Adrenal gland (tissue), 12 donors: Measurements from ENCODE around the gene ESR2. TPM values are rescaled to one million over a fixed set of nuclear protein-coding genes. Genes with fewer than 3 reads are reported as not detected.
A peak's percentile ranks its signal among the peaks of the same experiment; 100 is the strongest.

Source experiments
- DNase-seq, 7 donors: peaks; one replicate each; pipeline ENCODE4 v3.0.0-alpha.2; 2019 to 2020
- H3K27ac ChIP-seq, 5 donors: fragments of 200-600 bp; sonication (generic) in 4 of 5; 1 replicate in 3 of 5; 2 replicates in 2 of 5; pipeline versions ENCODE4 v1.5.1 to v1.8.0; 2016 to 2020; ENCODE audit warnings: mild to moderate bottlenecking in 1 of 5
- H3K27me3 ChIP-seq: fragments of 200-600 bp; 2 replicates; pipeline ENCODE4 v1.8.0; 2021
- H3K36me3 ChIP-seq, 2 donors: fragments of 200-600 bp; replicated peaks in 1 of 2; 1 replicate in 1 of 2; 2 replicates in 1 of 2; pipeline versions ENCODE4 v1.5.1 to v1.8.0; 2018 to 2022
- H3K4me1 ChIP-seq, 2 donors: fragments of 200-600 bp; replicated peaks in 1 of 2; 1 replicate in 1 of 2; 2 replicates in 1 of 2; pipeline versions ENCODE4 v1.5.1 to v1.8.0; 2018 to 2021
- H3K4me3 ChIP-seq, 4 donors: fragments of 200-600 bp; sonication (generic) in 3 of 4; one replicate each; pipeline ENCODE4 v1.5.1; 2016 to 2018
- H3K9me3 ChIP-seq, 3 donors: fragments of 200-600 bp; sonication (generic) in 1 of 3; replicated peaks in 1 of 3; 1 replicate in 2 of 3; 2 replicates in 1 of 3; pipeline versions ENCODE4 v1.5.1 to v1.8.0; 2016 to 2021
- POLR2A ChIP-seq, 2 donors: fragments of 450-650 bp; IDR thresholded peaks; one replicate each; pipeline ENCODE4 v1.6.1; 2017; ENCODE audit warnings: antibody characterized with exemption in 2 of 2, mild to moderate bottlenecking in 2 of 2, moderate library complexity in 1 of 2
- WGBS, 4 donors: extraction: QIAGEN DNeasy Blood & Tissue Kit in 2 of 4; methylation state at CpG; one replicate each; pipeline versions ENCODE4 v1.1.5 to v1.1.7; 2013 to 2017; 5-methylcytosine and 5-hydroxymethylcytosine counted together
- intact Hi-C, 2 donors: fragments of 100-400 bp; cut with DNase I; formaldehyde crosslinking; loops; one replicate each; pipeline versions ENCODE4 v1.14.1 to v1.15.0; 2022 to 2023
- polyA plus RNA-seq, 3 donors: library from polyadenylated mRNA; stranded (reverse); fragments of 200-250 nt in 2 of 3; fragments of 350-450 nt in 1 of 3; fragmentation: Illumina TruSeq in 1 of 3; extraction: RNeasy Lipid Tissue Mini Kit (QIAGEN cat#74804) in 1 of 3; gene quantifications; one replicate each; pipeline ENCODE4 v1.2.3, GENCODE V29; 2013 to 2014
- total RNA-seq, 9 donors: library from RNA; depleted of rRNA in 4 of 9; stranded (reverse); fragments of >200 nt in 4 of 9; fragments of 120-200 nt in 1 of 9; fragmentation: NEBNext Ultra II Directional in 1 of 9; extraction: Animal tissue kit (Norgen Biotek cat#: 25700) in 1 of 9; gene quantifications; one replicate each; pipeline versions ENCODE4 v1.1.0 to v1.2.4, GENCODE V29; 2013 to 2023
- TF ChIP-seq, protein P1 (sequence below), 6 experiments: fragments of 450-650 bp in 4 of 6; fragments of 200-600 bp in 2 of 6; sonication (generic) in 1 of 6; IDR thresholded peaks; 1 replicate in 5 of 6; 2 replicates in 1 of 6; pipeline versions ENCODE4 v1.5.1 to v1.8.0; 2016 to 2021; ENCODE audit warnings: antibody characterized with exemption in 6 of 6, mild to moderate bottlenecking in 2 of 6, moderate library complexity in 1 of 6
- donor health status: healthy with polysubstance abuse.
- donor health status: Bipolar disorder and iron deficiency.
- donor health status: DM: yes; HTN: yes; CAD: no.
- donor health status: DM: no; HTN: no; CAD: no.
- donor health status: DM: no; HTN: no; CAD: no.
- donor health status: DM: yes; HTN: yes; CAD: no.

Gene ESR2
- total and polyA plus RNA-seq, 12 donors, result 3.0 to 36.0 (median 18.8) TPM

GRCh38 chr14:64059454-64060198 lies 234.5 kb downstream of the ESR2 start:
- 86 to 100% (median 92%) methylated on average over 3 to 6 of the region's 6 CpGs for WGBS, 4 donors
- intact Hi-C loops, result no loop called here

DNA sequence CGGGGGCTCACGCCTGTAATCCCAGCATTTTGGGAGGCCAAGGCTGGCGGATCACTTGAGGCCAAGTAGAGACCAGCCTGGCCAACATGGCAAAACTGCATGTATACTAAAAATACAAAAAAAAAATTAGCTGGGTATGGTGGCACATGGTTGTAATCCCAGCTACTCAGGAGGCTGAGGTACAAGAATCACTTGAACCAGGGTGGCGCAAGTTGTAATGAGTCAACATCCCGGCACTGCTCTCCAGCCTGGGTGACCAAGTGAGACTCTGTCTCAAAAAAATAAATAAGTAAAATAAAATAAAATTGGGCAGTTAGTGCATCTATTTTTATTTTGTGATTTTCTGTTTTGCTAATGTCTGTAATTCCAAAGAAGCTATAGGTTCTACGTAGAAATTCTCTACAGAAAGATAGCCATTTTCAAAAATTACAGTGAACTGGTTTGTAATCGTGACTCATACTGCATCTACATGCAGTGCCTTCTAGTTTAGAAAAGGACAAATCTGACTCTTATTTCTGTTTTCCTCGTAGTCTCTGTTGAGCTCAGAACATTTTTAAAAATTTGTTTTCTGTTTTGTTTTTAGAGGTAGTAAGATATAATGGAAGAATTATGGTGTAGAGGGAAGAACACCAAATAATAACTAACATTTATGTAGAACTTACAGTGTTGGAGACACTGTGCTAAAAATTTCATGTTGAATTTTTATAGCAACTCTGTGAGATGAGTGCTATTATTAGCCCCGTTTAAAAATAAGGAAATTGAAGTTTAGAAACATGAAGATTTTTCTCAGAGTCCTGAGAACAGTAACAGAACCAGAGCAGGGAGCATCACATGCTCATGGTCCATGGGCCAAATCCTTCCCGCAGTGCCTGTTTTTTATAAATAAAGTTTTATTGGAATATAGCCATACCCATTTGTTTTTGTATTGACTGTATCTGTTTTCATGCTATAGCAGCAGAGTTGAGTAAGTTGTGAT lies 240.2 kb downstream of the ESR2 start:
- TF ChIP-seq POLR2A (IDR thresholded peaks at IDR 0.05), result no peak
- TF ChIP-seq, protein P1, sequence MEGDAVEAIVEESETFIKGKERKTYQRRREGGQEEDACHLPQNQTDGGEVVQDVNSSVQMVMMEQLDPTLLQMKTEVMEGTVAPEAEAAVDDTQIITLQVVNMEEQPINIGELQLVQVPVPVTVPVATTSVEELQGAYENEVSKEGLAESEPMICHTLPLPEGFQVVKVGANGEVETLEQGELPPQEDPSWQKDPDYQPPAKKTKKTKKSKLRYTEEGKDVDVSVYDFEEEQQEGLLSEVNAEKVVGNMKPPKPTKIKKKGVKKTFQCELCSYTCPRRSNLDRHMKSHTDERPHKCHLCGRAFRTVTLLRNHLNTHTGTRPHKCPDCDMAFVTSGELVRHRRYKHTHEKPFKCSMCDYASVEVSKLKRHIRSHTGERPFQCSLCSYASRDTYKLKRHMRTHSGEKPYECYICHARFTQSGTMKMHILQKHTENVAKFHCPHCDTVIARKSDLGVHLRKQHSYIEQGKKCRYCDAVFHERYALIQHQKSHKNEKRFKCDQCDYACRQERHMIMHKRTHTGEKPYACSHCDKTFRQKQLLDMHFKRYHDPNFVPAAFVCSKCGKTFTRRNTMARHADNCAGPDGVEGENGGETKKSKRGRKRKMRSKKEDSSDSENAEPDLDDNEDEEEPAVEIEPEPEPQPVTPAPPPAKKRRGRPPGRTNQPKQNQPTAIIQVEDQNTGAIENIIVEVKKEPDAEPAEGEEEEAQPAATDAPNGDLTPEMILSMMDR (IDR thresholded peaks at IDR 0.05), result no peak
- DNase-seq, result peak in 1 of 7 donors; percentile 9
- H3K27me3 ChIP-seq, result no peaks in the 10 kb centered on the region
- H3K4me3 ChIP-seq, result no peak overlapping the region
- no peaks in the 10 kb centered on the region for H3K9me3 ChIP-seq
- 80 to 86% (median 82%) methylated on average over 10 of the region's 10 CpGs for WGBS, 4 donors
- H3K4me1 ChIP-seq, result no peaks in the 10 kb centered on the region
- no peaks in the 10 kb centered on the region for H3K36me3 ChIP-seq
- intact Hi-C loops, result no loop called here
- H3K27ac ChIP-seq, result no peak overlapping the region

More at GRCh38 chr14:64059454-64060198, 234.5 kb downstream of the ESR2 start:
- Histone ChIP-seq H3K36me3 (no peaks in the 10 kb centered on the region), H3K9me3 (no peaks in the 10 kb centered on the region), H3K27ac (no peak overlapping the region), H3K4me3 (no peak overlapping the region), H3K4me1 (no peaks in the 10 kb centered on the region), H3K27me3 (no peaks in the 10 kb centered on the region)
- no peak for DNase-seq
- no peak for TF ChIP-seq POLR2A (IDR thresholded peaks at IDR 0.05)
- TF ChIP-seq, protein P1 (IDR thresholded peaks at IDR 0.05), result no peak

- TF ChIP-seq, protein P1 (IDR thresholded peaks at IDR 0.05), result no peak
- TF ChIP-seq POLR2A (IDR thresholded peaks at IDR 0.05), result no peak
- H3K4me3 ChIP-seq, result no peak overlapping the region
- H3K36me3 ChIP-seq, result no peaks in the 10 kb centered on the region
- no peaks in the 10 kb centered on the region for H3K27me3 ChIP-seq
- intact Hi-C loops, result no loop called here
- no peaks in the 10 kb centered on the region for H3K4me1 ChIP-seq
- 92 to 98% (median 96%) methylated on average over 2 of the region's 2 CpGs for WGBS, 4 donors
- H3K27ac ChIP-seq, result no peak overlapping the region
- H3K9me3 ChIP-seq, result no peaks in the 10 kb centered on the region
- no peak for DNase-seq
Observed at GRCh38 chr14:64049616-64050381, 244.4 kb downstream of the ESR2 start.
